ENCODE results near the gene SMTNL2.

The SMTNL2 gene

DNA sequence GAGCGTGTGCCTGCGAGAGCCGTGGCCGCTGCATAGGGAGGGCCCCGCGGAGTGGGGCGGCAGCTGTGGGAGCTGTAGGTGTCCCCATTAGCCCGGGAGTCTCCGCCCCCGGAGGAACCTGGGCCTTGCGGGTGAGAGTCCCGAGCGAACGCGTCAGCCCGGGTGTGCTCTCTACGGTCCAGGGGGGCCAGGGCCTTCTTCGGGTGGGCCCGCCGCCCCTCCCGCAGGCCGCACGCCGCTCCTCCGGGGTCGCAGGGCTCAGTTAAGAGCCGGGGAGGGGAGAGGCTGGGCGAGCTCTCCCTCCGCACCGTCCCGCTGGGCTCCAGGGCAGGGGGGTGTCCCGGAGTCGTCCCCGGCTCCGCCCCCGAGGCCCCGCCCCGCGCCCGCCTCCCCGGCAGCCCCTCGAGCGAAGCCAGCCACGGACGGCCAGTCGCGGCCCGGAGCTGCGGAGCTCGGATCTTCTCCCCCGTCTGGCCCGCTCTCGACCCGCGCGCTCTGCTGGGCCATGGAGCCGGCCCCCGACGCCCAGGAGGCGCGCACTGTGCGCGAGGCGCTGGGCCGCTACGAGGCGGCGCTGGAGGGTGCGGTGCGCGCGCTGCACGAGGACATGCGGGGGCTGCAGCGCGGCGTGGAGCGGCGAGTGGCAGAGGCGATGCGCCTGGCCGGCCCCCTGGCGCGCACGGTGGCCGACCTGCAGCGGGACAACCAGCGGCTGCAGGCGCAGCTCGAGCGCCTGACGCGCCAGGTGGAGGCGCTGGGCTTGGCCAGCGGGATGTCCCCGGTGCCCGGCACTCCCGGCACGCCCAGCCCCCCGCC, at the start of gene SMTNL2:
Gene SMTNL2, plus strand, starts transcription at position 429 of the 816 bp plus-strand sequence. Its CDS starts 77 bp downstream, at position 506.
- no peak for DNase-seq

DNA sequence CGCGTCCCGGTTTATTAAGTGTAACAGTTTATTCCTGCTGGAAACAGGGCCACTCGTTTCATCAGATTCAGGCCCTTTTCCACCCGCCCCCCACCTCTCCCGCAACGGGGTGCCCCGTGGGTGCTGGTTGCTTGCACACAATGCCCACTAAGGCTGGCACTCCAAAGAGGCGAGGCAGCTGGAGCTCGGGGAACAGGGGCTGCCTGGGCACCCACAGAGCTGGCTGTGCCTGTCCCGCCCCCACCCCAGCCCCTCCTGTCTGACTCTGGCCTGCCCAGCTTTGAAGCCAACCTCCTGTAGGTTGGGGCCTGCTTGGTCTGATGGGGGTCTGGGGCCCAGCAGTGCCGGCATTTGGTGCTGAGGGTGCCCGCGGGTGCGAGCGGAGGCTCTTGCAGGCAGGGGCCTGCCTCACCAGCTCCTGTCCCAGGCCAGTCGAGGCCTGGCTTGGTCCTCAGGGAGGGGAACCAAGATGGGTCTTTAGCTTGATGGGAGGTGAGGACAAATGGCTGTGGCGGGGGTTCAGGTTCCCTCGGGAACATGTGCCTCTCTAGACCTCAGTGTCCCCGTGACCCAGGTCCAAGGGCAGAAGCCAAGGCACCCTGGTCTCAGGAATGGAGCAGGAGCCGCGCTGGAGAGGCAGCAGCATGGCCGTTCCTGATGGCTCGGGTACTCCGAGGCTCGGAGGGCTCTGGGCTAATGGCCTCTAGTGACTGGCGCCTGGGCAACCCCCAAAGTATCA, 49.2 kb upstream of the SMTNL2 start:
- no peak for DNase-seq

DNA sequence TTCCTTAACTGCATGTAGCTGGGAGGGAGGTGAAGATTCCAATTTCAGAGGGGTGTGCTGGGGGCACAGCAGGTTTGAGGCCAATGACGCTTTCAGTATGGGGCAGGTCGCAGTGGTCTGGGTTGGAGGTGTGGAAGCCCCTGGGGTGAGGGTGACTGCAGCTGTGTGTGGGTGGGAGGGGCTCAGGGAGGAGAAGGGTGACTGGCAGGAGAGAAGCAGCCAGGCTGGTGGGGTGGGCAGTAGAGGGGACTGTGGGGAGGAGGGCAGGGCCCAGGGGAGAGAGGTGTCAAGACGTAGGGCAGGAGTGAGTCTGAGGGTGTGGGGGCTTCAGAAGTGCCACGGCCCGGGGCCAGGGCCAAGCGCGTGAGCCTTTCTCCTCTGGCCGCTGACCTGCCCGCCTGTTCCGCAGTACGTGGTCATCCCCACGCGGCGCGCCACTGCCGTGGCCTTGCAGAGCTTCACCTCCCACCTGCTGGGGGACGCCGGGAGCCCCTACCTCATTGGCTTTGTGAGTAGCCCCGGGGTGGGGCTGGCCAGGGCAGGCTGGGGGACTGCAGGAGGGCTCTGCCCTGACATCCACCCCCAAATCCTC, 48.6 kb upstream of the SMTNL2 start:
- DNase-seq = no peak

DNA sequence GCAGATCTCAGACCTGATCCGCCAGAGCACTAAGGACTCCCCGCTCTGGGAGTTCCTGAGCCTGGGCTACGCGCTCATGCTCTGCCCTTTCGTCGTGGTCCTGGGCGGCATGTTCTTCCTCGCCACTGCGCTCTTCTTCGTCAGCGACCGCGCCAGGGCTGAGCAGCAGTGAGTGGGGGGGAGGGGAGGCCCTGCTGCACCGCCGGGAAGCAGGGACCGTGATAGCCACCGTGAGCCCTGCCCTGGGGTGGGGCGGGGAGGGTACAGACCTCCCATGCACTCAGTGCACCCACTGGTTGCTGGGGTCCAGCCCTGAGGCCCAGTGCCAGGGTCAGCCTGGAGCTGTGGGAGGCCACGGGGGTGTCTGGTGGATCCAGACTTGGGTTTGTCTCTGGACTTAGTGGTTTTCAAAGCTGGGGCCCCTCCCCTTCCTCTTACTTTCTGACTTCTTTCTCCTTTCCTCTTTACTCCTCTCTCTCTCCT, 48.0 kb upstream of the SMTNL2 start:
- no peak for DNase-seq

DNA sequence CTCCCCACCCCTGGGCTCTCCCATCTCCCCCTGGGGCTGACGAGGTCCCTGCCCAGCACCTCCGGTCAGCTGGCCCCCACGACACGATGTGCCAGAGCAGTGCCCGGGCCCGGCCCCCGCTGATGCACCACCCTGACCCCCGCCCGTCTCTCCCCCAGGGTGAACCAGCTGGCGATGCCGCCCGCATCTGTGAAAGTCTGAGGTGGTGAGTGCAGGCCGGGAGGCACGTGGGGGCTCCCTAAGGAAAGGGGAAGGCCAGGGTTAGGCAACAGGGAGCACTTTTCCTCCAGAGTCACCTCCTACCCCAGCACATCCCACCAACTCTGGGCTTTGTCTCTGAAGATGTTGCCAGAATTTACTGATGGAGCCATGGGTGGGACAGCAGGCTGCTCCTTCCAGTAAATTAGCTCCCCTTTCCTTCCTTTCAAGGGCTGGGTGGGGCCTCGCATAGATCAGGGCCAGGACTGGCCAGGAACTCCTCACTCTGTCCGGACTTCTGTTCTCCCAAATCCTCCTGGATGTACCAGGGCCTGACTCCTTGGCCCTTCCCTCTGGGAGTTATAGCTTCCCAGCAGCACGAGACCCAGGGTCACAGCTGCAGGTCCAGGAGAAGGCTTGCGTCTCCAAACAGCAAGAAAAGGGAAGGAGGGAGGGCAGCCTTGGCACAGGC, 47.5 kb upstream of the SMTNL2 start:
- no peak for DNase-seq

DNA sequence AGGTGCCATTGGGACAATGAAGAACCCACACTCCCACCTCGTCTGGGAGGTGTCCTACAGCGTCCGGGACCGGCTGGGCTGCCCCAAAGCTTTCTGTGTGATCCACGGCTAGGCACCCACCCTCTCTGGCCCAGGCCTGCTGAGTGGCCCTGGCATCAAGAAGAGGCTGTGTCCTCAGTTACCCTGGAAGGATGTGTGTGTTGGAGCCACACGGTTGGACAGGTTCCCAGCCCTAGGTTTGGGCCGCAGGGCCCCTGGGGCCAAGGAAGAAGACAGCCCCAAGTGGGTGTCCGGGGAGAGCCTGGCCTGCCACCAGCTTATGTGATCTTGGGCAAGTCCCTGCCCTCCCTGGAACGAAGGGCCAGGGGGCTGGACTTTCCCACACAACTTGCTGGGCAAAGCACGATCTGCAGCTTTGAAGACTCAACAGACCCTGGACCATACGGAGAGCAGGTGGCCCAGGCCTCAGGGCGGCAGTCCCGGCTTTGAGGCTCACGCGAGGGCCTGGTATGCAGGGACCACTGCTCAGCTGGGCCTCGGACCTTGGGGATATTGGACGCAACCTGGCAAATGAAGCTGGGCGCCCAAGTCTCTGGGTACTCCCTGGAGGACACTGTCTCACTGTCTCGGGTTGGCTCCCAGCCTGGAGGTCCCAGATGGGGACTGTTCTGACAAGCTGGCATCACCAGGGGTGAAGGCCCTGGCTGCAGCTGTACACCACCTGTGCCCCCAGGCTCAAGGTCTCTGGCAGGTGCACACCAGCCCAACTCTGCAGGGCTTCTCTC, 46.7 kb upstream of the SMTNL2 start:
- DNase-seq = no peak

DNA sequence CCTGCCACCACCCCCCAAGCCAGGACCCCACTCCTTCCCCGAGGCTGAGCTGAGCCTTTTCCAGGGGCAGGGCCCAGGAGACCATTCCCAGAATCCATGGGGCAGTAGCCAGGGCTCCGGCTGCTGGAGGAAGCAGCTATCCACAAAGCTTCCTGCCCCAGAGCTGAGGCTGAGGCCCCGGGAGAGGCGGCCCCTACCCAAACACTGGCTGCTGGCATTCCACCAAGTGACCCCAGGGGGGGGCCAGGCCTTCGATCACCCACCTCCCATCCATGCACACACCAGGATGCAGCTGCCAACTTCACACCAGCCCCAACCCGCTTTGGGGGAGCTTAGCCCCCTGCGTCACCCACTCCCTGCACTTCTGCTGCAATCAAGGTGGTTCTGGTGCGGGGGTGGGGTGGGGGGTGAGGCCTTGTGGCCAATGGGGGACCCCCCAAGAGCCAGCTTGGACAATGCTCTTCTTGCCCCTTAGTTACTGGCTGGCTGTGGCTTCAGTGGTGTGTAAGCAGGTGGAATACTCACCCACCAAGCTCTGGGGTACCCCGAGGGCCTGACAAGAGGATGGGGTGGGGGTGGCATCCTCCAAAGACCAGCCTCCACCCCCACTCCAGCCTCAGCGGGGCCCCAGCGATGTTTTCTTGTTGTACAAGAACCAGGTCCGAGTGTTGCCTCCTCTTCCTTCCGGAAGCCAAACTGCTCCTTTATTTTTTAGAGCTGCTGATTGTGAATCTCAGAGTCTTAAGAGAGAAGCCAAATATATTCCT, 45.9 kb upstream of the SMTNL2 start:
- no peak for DNase-seq

DNA sequence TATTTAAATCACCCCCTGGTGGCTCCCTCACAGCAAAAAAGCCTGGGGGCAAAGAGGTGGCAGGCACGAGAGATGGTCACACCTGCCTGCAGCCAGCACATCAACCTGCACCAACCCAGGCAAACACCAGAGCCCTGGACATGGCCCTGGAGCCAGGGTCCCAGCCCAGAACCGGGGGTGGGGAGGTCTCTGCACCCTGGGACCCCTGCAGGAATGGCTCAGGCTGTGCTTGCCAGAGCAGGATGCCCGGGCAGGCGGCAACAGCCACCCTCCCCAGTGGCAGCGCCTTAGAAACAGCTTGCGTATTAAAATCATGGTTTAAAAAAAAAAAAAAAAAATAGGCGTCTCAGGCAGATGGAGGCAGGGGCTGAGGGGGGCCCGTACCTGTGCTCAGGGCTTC, 45.3 kb upstream of the SMTNL2 start:
- DNase-seq = no peak

DNA sequence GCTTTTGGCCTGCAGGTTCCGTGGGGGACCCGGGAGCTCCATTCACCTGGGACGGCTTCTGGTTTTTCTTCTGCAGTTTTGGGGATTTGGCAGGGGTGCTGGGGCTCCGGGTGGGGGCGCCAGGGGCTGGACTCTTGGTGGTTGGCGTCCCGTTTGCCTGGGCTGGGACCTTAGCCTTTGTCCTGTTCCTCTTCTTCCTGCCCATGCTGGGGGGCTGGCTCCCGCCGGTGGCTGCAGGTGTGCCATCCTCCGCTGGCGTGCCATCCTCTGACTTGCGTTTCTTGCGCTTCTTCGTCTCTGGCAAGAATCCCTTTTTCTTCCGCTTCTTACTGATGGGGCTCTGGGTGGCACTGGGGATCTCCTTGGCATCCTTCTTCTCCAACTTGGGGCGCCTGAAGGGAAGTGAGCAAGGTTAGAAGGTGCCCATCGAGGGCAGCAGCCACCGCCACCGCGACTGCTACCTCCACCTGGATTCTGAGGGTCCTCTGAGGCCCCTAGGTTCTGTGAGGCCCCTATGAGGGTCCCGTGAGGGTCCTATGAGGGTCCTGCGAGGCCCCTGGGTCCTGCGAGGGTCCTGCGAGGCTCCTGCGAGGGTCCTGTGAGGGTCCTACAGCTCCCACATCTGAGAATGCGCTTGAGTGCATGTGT, 44.6 kb upstream of the SMTNL2 start:
- DNase-seq = no peak

DNA sequence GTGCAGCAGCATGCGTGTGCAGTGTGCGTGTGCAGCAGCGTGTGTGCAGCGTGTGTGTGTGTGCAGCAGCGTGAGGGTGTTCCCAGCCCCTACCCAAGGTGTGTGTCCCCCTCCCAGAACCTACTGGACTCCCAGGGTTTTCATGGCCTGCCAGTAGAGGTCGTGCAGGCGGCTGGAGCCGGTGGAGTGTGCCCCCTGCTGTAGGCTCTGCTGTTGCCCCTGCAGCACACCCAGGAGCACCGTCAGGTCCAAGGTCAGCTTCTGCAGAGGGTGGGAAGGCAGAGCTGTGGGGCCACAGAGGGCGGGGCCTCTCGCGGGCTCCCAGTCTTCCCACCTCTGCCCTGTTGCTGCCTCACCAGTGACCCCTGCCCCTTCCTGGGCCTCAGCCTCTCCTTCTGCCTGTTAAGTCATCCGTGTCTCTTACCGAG, 44.1 kb upstream of the SMTNL2 start:
- DNase-seq = no peak

DNA sequence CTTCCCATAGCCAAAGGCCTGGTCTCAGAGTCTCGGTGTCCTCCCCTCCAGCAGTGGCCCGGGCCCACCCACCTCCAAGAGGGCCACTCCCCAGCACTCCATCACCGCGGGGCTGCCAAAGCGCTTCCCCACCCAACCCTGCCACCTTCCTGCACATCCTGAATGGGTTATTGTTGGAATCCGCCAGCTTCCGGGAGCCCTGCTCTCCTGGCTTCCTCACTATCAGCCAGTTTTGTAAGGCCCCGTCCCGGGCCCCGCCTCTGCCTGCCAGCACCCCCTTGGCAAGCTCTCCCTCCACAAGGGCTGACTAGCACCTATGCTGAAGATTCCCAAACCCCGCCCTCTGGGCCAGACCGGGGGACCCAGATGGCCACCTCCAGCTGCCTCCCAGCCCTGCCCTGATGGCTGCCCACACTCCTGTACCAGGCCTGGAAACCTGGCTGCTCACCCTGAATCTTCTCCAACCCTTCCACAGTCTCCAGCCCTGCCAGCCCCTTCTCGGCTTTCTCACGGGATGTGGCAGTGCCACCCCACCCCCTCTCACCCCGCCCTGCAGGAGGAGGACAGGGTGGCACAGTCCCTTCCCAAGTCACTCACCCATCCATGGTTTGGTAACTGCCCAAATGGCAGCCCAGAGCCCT, 43.5 kb upstream of the SMTNL2 start:
- DNase-seq = no peak

DNA sequence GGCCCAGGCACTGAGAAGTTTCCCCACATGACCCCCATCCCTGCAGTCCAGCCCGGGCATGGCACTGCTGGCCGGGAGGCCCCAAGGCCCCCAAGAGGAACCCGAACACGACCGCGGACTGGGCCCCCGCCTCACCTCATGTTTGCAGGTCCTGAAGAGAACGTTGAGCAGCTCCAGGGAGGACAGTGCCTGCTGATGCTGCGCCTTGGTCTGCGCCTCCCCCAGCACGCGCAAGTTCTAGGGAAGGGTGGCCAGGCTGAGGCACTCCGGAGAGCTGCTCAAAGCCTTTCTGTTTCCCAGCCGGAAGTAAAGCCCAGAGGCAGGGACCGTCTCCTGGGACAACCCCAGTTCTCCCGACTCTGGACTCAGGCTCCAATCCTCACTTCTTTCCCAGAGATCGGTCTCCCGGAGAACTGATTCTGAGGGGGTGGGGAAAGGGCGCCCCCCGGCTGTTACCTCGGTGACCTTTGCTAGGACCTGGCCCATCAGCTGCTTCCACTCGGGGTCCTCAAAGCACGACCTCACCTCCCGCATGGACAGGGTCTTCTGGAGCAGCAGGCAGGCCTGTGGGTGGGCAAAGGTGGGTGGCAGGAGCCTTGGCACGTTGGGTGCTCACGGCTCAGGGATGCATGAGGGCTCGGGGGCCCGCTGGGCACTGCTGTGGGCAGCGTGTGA, 42.9 kb upstream of the SMTNL2 start:
- DNase-seq = no peak

DNA sequence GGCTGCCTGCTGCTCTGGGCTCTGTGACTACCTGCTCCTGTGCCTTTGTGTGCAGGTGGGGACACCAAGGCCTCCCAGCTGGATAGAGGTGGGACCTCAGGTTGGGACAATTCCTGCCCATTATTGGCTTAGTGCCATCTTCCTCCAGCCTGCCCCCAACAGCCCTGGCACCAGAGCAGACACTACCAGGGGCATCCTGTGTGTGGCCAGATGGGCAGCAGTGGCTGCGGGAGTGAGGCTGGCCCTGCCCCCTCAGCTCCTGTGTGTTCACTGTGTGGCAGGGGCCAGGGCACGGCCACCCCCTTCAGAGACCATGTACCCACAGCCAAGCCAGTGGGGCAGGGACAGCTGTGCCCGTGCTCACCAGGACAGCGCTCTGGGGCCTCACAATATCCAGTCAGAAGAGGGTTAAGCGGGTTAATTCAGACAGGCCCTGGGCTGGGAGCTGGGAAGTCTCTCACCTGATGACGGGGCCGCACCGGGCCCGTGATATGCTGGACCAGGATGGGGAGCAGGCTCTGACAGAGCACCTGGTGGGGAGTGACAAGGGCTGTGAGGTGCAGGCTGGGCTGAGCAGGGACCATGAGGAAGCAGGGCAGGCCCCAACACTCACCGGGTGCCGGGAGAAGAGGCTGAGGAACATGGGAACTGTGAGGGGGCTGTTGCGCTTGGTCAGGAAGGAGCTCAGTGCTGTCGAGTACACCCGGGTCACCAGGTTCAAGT, 42.2 kb upstream of the SMTNL2 start:
- no peak for DNase-seq

DNA sequence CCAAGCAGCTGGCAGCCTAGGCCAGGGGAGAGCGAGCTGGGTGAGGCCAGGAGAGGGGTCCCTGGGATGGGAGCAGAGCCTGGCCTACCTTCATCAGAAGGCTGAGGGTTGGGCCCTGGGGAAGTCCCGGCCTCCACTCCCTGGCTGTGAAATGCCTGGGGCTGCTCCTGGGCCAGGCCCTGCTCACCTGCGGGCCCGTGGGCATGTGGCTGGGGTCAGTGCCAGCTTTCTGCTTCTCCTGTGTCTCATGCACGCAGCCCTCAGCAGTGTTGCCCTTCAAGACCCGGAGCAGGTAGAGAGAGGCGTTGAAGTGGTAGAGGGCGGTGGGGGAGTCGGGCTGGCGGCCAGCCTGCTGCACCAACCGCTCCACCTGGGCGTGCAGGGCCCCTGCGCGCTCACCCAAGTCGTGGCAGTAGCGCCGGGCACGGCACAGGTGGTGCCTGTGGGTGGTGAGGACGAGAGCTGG, 41.6 kb upstream of the SMTNL2 start:
- no peak for DNase-seq

DNA sequence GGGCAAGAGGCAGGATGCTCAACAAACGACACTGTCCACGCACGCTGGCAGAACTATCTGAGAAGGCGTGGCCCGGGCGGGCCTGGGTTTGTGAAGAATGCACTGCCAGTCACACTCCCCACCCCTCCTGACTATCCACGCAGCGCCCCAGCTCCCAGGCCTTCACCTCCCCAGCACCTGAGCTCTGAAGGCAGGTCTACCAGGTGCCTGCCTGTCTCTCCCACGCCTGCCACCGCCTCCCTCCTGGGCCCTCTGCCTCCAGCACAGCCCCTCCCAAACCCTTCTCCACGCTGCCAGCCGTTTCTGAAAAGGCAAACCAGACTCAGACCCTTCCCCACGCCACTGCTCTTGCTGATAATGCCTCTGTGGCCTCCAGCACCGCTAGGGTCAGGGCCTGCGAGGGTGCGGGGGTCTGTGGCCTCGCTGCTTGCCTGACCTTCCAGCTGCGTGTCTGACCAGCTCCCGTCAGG, 40.7 kb upstream of the SMTNL2 start:
- DNase-seq = no peak

DNA sequence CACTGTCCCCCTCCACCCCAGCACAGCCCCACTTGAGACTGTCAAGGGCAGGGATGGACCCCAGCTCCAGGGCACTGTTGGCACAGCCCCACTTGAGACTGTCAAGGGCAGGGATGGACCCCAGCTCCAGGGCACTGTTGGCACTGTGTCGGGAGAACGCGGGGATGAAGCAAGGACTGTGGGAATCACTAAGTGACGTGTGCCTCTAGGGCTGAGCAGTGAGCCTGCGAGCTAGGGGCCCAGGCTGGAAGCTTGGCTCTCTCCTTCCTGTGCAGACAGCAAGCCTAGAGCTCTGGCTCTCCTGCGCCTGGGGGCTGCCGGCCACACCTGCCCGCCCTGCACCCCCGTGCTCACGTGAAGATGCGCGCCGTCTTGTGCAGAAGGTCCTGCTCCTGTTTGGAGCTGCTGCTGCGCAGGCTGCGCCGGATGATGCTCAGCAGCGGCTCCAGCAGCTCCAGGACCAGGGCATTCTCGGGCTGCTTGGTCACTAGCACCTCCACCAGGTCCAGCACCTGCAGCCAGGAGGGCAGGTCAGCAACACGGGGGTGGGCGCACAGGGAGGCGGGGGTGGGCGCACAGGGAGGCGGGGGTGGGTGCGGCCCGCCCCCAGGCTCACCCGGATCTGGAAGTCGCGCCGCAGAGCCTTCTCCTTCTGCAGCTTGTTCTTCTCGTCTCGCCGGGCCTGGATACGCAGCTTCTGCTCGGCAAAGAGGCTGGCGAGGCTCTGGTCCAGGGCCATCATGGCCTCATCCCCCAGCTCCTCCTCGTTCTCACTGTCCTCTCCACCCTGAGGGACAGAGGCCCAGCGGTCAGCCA, 40.0 kb upstream of the SMTNL2 start:
- no peak for DNase-seq

DNA sequence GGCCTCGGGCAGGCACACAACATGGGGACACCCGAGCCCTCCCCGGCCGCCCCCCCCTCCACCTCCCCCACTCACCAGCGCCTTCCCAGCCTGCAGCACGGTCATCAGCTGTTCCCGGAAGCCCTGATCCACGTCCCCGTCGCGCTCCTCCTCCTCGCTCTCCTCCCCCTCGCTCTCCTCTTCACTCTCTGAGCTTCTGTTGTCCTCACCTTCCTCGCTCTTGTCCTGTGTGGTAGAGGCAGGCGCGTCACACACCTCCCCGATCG, 39.4 kb upstream of the SMTNL2 start:
- no peak for DNase-seq

DNA sequence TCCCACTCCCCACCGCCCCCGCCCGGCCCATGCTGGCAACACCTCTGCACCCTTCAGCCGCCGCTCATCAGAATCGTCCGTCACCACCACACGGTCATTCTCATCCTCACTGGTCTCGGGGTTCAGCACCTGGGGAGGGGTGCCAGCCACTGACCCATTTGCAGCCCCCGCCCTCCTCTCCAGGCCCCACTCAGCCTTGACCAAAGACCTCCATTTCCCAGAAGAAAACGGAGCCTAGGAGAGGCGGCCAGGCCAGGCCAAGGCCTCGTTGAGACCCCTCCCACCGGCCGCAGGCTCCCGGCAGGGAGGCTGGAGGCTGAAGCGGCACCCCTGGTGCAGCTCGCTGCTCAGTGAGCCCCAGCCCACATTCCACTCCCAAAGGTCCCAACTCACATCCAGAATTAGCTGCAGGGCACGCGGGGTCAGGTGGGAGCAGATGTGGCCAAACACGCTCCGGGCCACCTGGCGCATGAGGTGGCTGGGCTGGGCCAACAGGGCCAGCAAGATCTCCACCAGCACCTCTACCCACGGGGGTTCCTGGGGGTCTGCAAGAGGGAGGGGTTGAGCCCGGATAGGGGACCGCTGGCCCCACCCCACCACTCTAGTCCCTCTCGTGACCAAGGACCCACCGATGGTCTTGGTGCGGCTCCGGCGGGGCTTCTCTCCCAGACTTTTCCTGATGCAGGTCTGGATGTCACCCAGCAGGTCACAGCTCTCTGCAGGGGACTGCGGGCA, 38.9 kb upstream of the SMTNL2 start:
- DNase-seq = no peak

Data from NCI-H1092 (cell line).